Stimulated activated CD4-positive, alpha-beta T cell treated with anti-CD3 and anti-CD28 coated beads, Interleukin-15, amount 100 ng/mL, for 1 hour (primary cell): ENCODE data around the gene RFTN1.

Experiments
- DNase-seq, 2 donors: peaks; one replicate each; pipeline ENCODE4 v3.0.0-alpha.2; 2020; ENCODE audit warnings: low read depth in 1 of 2, low spot score in 1 of 2

RFTN1 gene

DNA sequence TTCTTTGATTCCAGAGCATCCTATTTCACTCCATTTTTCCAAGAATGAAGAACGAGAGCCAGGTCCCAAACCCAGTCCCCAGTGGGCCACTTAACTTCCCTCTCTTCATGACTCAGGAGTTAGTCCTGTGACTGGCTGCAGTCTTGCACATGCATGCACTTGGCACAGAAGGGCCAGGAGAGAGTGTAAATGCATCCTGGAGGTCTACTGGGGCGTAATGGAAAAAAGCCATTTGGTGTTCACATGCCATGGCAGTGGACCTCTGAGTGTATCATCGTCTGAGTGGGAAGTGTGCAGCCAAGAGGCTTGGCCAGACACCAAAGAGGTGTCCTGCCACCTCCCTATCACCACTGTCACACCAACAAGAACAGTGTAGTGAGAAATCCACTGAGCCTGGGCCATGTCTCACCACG lies 15.1 kb upstream of the RFTN1 start:
- DNase-seq: no peak

DNA sequence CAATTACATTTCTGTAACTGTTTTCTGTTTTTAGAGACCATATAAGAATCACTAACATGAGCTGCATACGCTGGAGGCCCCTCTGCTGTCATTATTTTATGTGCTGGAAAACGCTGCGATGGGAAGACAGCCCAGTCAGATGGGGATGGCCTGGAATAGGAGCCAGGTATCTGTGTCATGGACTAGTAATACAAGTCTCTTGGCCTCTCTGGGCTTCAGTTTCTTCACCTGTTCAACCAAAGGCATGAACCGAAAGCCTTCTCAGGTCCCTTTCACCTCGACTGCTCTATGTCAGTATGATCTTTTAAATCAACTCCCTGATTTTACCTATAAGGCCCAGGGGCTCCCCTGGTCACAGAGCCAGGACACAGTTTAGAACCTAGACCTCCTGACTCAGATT lies 14.6 kb upstream of the RFTN1 start:
- no peak for DNase-seq

DNA sequence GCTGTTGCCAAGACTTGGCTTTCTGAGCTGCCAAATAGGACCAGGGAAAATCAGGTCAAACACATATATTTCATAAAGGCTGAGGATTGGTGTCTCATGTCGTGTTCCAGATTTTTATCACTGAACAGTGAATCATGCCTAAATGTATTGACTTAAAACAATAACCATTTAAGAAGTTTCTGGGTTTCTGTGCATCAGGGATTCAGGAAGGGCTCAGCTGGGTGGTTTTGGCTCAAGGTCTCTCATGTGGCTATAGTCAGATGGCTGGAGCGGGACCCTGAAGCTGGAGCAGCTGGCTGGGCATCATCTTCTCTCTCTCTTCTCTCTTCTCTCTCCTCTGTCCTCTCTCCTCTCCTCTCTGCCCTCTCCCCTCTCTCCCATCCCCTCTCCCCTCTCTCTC lies 10.7 kb upstream of the RFTN1 start:
- no peak for DNase-seq

DNA sequence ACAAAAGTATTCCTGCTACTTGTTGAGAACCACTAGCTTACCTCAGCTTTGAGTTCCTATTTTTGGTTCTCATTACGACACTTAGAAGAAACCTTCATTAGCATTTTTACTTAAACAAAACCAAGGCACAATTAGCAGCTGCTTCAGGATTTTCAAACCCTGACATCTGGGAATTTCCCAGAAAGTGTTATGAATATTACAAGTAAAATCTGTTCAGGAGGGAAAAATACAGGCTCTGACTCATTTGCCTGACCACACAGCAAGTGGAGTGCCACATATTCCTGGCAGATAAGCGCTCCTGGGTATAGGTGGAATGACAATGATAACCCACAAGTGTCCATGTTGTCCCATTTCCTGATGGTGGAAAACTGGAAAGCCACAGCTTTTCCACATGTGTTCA lies 10.3 kb upstream of the RFTN1 start:
- DNase-seq: no peak

DNA sequence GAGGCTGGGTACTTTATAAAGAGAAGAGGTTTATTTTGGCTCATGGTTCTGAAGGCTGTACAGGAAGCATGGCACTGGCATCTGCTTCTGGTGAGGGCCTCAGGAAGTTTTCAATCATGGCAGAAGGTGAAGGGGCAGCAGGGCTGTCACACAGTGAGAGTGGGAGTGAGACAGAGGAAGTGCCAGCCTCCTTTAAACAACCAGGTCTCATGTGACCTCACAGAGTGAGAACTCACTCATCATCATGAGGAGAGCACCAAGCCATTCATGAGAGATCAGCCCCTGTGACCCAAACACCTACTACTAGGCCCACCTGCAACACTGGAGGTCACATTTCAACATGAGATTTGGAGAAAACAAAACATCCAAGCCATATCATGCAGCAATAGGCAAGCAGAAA lies 9.3 kb upstream of the RFTN1 start:
- no peak for DNase-seq

DNA sequence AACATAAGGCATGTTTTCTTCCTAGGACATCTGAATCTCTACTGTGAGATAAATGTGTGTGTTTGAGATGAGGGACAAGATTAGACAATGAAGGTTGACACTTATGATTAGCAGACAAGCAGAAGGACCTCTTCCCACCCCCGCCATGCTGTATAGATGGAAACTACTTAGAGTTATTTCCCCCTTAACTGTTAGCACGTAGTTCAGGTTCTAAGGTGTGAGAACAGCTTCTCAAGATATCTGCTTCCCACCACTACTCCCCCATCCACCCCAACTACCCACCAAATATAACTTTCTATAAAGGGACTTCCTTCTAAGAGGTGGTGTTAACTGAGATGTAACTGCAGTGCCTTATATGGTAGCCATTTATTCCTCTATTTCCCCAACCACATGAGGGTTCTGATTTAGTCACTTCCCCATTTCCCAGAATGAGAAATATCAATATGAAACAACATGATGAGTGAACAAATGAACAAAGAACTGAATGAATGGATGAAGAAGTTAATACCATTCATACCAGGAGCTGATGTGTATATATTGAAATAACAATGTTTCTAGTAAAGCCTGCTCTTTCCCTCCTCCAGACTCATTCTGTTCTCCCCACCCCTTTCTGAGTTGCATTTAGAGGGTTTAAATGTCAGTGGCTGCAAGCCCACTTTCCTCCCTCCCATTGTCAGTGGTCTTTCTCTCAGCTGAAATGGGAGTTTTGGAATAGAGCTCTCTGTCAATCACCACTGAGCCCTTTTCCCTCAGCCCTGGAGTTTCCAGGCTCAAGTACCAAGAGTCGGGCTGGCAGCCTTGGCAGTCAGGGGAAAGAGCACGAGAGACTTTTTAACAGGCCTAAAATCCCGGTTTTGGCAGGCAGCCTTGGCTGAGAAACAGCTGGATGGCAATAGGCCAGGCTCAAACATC lies 7.7 kb upstream of the RFTN1 start:
- no peak for DNase-seq

DNA sequence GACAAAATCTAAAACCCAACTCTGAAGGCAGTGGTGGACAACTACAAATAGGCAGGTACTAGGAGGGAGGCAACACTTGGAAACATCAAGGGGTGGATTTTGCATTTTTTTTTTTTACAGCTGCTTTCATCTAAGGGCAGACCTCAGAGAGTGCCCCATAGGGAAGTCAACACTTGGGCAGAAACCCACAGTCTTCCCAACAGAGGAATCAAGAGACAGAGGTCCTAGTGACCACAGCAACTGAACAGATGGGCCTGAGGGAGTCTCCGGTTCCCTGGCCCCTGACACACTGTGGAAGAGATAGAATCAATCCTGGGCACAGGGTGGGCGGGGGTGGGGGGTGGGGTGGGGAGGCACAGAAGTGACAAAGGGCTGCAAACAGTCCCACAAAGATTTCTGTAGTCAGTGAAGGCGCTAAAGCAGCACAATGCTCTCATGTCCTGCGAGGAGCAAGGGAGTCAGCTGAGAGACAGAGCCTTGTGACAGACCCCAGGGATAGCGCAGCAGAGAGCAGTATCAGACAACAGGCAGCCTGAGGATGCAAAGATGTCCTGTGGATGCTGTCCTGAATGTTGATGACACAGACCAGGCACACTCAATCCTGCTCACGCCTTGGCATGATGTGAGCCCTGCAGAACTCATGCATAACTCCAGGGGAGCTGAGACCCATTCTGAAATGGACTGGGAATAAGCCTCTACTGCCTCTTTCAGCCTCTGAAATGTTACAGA lies 6.9 kb upstream of the RFTN1 start:
- no peak for DNase-seq

DNA sequence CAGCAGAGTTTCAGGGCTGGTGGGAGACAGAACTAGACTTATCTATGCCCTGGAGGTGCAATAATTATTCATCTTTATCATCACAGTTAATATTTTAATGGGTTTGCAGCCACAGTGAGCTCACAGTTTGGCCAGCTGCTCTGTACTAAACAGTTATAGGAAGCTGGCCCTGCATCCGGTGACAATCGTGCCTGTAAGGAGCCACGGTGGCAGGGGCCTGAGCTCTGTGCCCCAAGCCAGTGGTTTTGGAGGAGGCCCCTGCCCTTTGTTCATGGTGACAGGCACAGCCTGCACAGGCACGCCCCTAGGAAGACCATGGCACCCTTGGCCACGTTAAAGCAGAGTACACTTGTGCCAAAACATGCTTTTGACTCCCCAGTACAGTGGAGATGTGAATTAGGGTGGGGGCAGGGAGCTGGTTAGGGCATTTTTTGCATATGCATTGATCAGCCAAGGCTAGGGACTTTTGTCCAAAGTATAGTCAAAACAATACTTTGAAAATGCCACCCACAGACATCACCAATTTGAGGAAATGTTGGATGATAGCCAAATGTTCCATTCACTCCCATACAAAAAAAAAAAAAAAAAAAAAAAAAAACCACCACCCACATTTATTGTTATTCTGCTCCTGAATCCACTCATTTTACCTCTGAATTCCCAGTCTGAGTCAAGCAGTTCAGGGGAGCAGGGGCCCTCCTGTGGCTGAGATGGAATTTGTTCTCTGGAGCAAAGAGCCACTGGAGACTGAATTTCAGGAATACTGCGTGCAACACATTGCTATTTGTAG lies 3.4 kb upstream of the RFTN1 start:
- DNase-seq: no peak

DNA sequence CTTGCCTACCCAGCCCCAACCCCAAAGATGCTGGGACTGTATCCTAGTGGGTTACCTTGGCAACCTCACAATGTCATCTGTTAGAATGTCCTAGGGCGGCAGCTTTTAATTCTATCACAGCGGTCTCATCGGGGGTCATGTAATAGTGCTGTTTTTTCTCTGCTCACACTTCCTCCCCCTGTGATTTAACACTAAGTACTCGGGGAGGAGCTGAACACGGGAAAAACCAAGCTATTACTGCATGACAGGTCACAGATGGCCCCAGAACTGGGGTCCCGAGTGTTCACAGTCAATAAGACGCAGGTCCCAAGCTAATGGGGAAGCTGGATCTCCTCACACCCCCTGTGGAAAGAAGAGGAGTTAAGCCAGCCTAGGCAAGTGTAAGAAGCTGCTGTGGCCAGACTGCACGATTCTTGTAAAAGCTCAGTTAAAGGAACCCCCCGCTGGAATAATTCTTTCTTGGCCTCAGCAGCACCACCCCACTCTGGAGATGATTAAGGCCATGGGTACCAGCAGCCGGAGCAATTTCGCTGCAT lies 2.5 kb upstream of the RFTN1 start:
- no peak for DNase-seq

DNA sequence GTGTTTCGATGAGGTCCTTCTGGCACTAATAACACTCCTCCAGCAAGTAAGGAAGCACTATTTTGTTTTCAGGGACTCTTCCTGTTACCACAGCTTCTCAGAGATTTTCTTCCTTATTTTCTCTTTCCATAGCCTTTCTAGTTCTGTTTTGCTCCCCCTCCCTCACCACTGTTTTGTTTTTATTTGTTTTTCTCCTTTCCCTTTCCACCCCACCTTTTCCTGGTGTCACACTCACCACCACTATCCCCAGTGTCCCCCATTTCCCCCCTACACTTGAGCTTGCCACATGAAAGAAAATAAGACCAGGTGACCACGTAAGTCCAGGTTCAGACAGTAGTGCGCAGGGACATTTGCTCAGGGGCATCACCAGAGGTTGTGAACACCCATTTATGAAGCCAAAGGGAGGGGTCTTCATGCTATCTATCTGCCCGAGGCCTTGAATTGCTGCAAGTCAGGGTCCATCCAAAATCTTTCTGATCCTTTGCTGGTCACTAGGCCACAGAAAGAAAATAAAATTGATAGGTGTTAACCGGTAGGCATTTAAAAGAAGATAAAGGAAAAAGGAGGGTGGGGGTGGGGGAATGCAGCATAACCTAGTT lies 1.4 kb upstream of the RFTN1 start:
- DNase-seq: no peak

DNA sequence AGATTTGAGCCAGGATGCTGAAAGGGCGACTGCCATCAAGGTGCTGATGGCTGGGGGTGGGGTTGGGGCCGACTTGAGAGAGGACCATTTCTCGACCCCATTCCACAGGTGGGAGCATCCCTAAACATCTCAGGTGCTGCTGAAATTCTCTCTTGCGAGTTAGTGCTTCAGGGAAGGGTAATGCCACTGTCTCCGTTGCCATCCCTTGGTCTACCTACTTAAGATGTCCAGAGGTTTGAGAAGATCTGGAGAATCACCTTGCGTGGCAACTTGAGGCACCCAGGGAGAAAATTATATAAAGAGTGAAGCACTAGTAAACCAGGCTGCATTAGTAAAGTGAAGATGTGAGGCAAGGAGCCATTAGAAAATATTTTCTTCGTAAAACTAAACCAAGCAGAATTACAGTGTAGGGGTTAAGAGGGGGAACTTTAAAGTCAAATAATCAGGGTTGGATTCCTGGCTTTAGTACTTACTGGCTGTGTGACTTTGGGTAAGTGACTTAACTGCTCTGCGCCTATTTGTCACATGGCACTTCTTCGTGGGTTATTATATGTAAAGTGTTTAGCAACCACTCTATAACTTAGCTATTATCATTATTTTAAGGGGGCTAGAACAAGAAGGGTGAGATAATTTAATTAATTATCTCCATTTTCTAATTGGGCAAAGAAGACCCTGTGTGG lies 662 bp upstream of the RFTN1 start:
- no peak for DNase-seq

DNA sequence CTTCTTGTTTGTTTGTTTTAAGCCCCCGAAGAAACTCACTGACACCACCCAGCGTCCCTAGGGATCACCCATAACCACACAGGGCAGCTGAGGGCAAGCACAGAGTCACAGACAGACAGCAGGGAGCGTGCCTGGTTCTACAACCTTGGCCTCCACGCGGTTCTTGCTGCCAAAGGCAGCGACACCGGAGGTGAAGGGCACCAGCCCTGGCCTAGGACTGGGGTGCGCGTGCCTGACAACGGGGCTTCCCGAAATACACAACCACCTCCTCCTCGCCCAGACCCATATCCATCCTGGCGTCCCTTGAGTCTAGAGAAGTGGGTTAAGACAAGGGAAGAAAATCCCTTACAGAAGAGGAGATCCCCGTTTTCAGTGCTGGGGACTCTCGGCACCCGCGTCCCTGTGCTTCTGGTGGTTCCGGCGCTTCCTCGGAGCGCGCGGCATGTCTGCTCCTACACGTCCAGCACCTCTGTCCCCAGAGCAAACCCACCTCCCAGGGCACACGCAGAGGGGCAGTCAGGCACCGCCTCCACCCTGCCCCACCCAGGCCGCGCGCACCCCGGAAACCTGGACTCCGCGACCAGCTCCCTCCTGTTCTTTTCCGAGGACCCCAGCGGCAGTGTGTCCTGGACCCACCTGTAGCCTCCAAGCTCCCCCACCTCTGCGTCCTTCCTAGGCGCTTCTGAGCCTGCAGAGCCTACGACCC lies 911 bp downstream of the RFTN1 start:
- peak; percentile 21 to 41 for DNase-seq

DNA sequence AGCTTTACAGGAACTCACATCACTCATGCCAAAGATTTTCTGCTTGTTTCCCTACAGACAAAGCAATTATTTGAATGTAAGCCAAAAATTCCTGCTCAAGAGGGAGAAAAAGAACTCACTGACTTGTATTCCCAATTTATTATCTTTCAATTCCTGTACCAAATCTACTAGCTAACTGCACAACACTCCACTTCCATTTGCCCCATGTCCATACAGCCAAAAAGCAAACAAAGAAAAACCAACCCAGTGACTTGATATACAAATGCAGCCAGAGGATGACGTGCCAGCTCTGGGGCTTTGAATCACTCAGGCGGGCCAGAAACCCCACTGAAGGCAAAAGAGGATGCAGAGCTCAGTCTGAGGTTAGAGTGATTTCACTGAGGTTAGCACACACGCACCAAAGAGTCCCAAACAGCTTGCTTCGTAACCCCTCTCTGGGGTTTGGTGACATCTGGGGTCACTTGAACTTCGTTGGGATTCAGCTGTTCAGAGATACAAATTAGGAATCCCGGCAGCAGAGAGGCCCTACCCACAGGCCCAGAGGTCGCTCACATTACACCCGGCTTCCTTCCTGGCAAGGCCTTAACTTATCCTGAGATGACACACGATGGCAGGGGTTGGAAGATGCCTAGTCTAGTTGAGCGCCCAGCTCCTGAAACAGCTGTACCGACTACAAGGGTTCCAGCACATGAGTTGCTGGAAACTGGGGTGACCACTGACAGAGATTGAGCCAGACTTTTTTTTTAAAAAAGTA lies 1.6 kb downstream of the RFTN1 start:
- peak; percentile 31 to 46 for DNase-seq

DNA sequence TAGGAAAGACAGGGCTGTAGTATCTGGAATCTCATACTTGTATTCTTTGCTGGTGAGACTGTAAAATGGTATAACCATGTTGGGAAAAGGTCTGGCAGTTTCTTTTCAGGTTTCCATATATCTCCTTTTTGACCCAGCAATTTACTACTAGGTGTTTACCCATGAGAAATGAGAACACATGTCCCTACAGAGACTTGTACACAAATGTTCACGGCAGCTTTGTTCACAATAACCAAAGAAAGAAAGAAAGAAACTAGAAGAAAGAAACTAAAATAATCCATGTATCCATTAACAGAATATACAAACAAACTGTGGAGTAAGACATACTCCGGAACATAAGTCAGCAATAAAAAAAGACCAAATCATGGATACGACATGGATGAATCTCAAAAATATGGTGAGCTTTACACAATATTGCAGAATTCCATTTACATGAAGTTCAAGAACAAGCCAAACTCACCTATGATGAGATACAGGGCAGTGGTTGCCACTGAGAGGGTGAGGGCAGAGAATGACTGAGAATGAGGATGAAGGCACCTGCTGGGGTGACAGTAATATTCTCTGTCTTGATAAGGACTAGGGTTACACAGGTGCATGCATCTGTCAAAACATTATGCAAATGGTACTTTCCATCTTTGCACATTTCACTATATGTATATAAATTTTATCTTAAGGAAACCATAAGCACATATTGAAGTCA lies 2.7 kb downstream of the RFTN1 start:
- no peak for DNase-seq

DNA sequence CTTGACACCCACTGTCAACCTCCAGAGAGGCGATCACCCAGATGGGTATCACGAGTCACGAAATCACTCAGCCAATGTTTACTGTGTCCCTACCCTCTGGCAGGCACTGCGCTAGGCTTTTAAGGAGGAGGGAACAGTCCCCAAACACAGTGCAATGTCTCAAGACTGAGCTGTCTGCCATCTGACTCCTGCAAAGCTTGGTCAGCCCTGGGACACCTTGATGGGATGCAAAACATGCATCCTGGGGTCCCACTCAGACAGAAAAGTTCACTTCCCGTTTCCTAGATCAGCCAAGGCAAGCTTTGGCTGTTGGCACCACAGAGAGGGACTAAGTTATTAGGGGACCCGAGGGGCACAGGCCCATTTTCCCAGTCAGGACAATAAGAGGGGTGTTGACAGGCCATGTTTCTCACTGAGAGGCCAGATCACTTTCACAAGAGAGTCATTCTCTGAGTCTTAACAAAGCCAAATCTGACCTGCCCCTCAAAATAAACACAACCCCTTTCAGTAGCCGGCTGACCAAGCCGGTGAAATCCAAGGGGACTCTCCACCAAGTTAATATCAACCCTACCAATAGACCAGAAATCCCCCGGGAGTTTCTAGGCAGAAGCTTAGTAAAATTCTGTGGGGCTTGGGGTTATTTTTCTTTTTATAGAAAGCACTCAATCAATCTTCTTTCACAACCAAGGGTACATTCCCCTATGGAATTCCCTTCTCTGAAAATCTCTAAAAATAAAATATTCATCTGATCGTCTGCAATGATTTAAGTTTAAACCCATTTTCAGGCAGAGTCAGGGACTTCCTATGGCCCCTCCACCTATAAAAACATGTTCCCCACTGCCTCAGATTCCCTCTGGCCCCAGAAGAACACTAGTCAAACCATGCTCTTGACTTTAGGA lies 3.5 kb downstream of the RFTN1 start:
- DNase-seq: no peak

DNA sequence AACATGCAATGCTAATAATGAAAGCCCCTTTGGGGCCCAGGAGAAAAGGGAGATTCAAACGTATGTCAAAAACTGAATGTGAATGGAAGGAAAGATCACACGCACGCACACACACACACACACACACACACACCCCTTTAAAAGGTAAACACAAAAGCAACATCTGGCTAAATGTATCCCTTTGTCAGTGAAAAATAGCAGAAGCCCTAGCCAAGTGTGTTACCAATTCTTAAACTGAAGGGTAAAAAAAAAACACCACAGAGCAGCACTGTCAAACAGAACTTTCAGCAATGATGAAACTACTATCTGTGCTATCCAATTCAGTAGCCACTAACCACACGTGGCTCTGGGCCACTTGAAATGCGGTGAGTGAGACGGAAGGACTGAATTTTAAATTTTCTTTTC lies 4.9 kb downstream of the RFTN1 start:
- DNase-seq: no peak

DNA sequence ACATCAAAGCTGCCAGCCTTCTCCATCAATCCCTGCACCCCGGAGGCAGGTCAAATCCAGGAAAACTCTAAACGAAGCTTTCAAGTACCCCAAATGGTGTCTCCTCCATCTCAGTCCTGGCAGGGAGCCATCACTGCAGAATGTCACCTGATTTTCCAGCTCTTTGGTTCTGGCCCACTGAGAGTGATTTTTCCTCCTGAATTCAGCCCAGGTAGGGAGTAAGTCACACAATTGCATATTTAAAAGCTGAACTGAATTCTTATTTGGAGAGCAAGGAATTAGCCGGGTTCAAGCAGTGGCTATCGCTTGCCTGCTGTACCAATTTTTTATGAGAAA lies 5.3 kb downstream of the RFTN1 start:
- no peak for DNase-seq
